Thyroid gland (tissue), 4 donors: ENCODE results near the gene BCR.

Experiments
- POLR2A ChIP-seq, 2 donors: fragments of 450-650 bp; IDR thresholded peaks; one replicate each; pipeline ENCODE4 v1.6.1; 2017; ENCODE audit warnings: antibody characterized with exemption in 2 of 2, mild to moderate bottlenecking in 2 of 2, moderate library complexity in 1 of 2
- TF ChIP-seq, protein P1 (sequence below), 6 experiments: fragments of 200-600 bp in 3 of 6; fragments of 450-650 bp in 3 of 6; sonication (generic) in 3 of 6; IDR thresholded peaks; one replicate each; pipeline ENCODE4 v1.5.1; 2016 to 2019; ENCODE audit warnings: antibody characterized with exemption in 6 of 6, mild to moderate bottlenecking in 2 of 6, inconsistent platforms in 1 of 6, moderate library complexity in 1 of 6

DNA sequence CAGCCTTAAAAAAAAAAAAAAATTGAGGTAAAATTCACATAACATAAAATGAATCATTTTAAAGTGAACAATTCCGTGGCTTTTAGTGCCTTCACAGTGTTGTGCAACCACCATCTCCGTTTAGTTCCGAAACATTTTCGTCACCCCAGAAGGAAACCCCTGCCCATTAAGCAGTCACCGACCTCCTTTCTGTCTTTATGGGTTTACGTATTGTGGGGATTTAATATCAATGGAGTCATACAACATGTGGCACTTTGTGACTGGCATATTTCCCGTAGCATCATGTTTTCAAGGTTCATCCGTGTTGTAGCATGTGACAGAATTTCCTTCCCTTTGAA is 65.5 kb downstream of the BCR start:
- TF ChIP-seq, protein P1, sequence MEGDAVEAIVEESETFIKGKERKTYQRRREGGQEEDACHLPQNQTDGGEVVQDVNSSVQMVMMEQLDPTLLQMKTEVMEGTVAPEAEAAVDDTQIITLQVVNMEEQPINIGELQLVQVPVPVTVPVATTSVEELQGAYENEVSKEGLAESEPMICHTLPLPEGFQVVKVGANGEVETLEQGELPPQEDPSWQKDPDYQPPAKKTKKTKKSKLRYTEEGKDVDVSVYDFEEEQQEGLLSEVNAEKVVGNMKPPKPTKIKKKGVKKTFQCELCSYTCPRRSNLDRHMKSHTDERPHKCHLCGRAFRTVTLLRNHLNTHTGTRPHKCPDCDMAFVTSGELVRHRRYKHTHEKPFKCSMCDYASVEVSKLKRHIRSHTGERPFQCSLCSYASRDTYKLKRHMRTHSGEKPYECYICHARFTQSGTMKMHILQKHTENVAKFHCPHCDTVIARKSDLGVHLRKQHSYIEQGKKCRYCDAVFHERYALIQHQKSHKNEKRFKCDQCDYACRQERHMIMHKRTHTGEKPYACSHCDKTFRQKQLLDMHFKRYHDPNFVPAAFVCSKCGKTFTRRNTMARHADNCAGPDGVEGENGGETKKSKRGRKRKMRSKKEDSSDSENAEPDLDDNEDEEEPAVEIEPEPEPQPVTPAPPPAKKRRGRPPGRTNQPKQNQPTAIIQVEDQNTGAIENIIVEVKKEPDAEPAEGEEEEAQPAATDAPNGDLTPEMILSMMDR (IDR thresholded peaks at IDR 0.05) = no peak
- TF ChIP-seq POLR2A (IDR thresholded peaks at IDR 0.05) = no peak
